GM21423 (cell line): ENCODE data around the gene ACADVL.
"Not testable (repeated sequence)": the region's sequence is repeated elsewhere in the genome, so short reads cannot be mapped to it uniquely, and the experiment has no call there.

ENCODE experiments used
- ATAC-seq: cut with Tn5 transposase; IDR thresholded peaks from one replicate; pipeline ENCODE4 v1.9.1; 2021; ENCODE audit warnings: mild to moderate bottlenecking, moderate library complexity; ENCODE audit not compliant: unreplicated experiment

Gene ACADVL

DNA sequence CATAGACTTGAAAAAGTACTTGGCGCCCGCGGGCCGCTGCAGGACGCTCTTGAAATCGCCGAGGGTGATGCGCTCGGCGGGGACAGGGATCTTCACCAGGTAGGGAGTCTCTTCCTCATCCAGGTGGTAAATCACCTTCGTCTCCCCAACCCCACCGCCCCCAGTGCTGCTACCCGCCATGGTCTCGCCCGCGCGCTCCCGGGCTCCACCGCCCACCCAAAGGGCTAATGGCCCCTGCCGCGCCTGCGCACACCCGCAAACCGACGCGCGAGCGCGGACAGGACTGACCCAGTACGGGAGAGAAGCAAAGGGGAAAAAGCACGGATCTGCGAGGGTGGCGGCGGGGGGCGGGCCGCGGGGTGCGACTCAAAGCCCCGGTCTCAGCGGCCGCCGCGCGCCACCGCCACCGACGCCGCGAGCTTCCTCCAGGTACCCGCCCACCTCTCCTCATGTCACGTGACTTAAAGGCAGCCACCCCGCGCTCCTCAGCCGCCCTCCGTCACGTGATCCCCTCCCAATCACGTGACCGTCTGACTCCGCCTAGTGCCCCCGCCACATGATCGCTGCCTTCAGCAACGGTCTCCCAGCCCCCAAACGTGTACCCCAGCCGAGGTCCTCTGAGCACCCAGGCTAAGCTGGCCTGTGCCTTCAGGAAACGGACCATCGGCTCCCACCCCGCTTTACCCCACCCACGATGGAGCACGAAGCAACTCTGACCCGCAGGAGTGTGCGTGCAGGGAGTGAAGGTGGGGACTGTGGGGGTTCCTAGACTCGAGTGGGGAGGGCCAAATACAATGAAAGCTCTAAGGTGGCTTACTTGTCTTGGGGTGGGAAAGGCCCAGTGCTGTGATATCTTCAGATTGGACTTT, 14.6 kb downstream of the ACADVL start, which contains the start of gene DVL2:
DVL2 (minus strand) TSS at position 435 of the 869 bp plus-strand sequence; CDS start at position 180, 255 bp downstream.
- ATAC-seq, result peak; percentile 51

GRCh38 chr17:7235693-7236665, 16.2 kb downstream of the ACADVL start:
- no peak for ATAC-seq

- no peak for ATAC-seq
Measured at GRCh38 chr17:7236808-7237207, 17.1 kb downstream of the ACADVL start.

GRCh38 chr17:7237266-7237760, 17.6 kb downstream of the ACADVL start:
- no peak for ATAC-seq

- no peak for ATAC-seq
Measured at GRCh38 chr17:7237761-7238419, 18.2 kb downstream of the ACADVL start.

- ATAC-seq, result no peak
Measured at GRCh38 chr17:7238420-7239090, 18.8 kb downstream of the ACADVL start.

DNA sequence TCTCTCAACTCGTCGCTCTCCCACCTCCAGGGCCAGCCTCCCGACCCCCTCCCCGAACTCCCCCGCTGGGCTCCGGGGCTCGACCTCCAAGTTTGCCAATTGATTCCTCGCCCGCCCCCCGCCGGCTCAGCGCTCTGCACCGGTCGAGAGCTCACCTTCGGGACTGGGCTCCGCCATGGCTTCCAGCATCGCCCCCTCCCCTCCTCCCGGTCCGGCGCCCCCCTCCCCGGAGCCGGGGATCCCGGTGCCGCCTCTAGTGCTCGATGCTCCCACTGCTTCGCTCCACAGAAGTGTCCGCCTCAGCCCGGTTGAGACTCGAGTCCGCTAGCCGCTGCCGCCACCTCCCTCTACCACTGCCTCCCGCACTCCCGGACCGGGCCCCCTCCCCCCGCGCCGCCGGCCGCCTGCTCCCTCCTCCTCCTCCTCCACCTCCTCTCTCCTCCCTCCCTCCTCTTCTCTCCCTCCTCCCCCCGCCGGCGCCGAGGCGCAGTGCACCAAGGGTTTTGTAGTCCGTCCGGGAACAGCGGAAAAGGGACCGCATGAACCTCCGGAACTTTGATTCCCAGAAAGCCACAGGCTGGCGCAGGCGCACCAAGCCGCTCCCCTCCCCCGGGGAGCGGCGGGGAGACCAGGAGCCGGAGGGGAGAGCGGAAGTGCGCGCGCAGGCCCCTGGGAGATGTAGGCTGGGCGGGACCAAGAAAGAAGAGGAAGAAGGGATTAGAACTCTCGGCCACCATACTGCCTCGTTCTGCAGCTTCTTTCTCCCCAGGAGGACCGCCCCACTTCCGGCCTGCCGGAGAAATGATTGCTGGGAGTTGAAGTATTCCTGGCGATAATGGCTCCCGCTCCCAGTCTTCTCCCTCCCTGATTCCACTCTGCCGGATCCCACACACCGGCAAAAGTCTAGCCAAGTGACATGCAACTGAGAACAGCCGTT, 19.6 kb downstream of the ACADVL start, which contains the start of gene PHF23:
PHF23 (minus strand) TSS at position 367 of the 937 bp plus-strand sequence; CDS start at position 189, 178 bp downstream.
- ATAC-seq, result peak; percentile 52

- ATAC-seq, result no peak
Measured at GRCh38 chr17:7240375-7240774, 20.6 kb downstream of the ACADVL start.

DNA sequence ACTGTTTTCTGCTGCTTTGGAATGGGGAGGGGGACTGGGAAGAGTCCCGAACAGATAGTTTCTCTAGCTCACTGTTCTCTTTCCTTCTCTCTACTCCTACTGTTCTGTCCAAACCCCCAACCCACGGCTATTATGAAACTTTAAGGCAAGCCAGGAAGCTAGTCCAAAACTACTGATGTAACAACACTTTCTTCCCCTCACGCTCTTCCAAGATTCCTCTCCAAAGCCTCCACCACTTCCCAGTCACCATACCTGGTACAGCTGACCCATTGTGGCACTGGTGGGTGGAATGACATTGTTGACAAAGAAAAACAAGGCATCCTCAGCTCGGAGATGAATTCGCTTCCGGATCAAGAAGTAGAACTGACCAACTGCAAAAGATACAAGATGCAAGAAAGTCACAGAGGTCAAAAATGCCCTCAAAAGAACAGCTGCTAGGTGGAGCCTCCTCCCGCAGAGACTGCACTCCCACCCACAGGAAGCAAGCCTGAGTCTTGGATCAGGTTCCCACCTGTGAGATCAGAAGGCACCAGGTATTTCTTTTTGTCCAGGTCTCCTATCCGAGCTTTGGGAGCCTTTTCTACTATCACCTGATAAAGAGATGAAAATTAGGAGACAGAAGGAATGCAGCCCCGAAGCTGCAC, 21.5 kb downstream of the ACADVL start:
- ATAC-seq, result no peak

- peak; percentile 30 for ATAC-seq
Measured at GRCh38 chr17:7241783-7242716, 22.3 kb downstream of the ACADVL start, which contains the start of gene GABARAP. GABARAP (minus strand) TSS chr17:7242449; CDS start chr17:7242330, 119 bp downstream.

- ATAC-seq, result peak; percentile 39
Measured at GRCh38 chr17:7242717-7243452, 23.1 kb downstream of the ACADVL start.

DNA sequence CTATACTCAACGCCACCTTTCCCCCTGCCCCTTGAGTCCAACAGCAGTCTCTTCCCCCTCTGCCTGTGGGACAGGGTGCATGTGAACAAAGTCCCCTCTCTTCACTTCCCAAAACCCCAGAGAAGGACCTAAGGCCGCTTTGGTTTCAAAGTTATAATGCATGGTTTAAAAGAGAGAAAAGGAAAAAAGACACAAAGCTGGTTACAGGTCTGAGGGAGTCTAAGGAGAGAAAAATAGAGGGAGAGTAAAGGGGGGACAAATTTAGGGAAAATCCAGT, 23.7 kb downstream of the ACADVL start:
- no peak for ATAC-seq

- not testable (repeated sequence) for ATAC-seq
Measured at GRCh38 chr17:7243838-7244237, 24.1 kb downstream of the ACADVL start.

DNA sequence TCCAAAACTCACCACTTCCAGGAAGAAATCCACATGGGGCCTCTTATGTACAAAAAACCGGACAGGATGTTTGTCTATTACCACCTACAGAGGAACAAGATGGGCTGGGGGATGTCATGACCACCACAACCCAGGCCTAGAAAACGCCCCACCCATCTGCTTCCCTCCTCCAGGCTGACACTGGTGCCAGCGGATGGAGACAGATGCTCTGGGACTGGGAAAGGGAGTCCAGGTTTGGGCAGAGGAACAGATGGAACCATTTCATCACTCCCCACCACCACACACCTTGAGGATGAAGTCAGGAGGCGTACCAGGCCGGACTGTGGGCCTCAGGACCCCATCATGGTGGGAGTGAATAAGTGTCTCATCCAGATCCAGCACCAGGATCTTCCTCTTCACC, 27.0 kb downstream of the ACADVL start:
- no peak for ATAC-seq

GRCh38 chr17:7248796-7249195, 29.1 kb downstream of the ACADVL start:
- ATAC-seq, result no peak

DNA sequence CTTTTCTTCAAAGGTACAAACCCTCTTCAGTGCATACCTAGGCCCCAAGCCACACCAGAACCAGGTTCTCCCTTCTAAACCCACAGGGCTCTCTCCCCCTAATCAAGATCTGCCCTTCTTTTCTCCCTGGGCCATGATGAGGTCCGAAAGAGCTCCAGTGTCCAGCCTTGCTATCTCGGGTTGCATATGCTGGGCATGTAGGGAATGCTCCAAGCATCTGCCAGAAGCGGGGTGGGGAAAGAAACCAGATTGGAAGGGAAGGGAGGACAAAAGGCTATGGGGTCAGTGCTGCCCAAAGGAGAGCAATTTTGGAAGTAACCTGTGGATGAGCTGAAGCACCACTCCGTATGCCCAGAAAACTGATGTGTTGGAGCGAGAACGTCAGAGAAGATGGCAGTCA, 29.5 kb downstream of the ACADVL start:
- no peak for ATAC-seq

GRCh38 chr17:7249830-7250229, 30.1 kb downstream of the ACADVL start:
- ATAC-seq, result no peak
